GF-D8 (cell line): ENCODE measurements around the gene PROCR.
"Not testable (repeated sequence)": the region's sequence is repeated elsewhere in the genome, so short reads cannot be mapped to it uniquely, and the experiment has no call there.

ENCODE experiments used
- DNase-seq: peaks from one replicate; lab custom pipeline; 2025; lab: John Stamatoyannopoulos, UW

PROCR gene

DNA sequence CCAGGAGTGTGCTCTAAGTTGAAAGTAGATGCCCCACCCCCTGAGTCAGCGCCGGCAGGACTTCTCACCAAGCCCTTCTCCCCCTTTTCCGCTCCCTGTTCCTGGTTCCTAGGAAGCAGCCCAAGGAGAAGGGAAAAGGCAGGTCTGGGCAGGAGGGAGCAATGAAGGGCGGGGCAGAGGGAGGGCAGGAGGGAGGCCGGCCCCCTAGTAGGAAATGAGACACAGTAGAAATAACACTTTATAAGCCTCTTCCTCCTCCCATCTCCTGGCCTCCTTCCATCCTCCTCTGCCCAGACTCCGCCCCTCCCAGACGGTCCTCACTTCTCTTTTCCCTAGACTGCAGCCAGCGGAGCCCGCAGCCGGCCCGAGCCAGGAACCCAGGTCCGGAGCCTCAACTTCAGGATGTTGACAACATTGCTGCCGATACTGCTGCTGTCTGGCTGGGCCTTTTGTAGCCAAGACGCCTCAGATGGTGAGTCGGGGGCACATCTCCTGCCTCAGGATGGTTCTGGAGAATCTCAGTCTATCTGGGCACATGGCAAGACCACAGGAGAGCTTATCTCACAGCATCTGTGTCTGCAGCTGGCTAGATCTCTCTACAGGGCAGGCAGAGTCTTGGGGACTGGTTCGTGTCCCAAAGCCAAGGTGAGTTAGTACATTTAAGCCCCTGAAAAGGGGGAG is at the start of gene PROCR:
Gene PROCR, plus strand, starts transcription at position 320 of the 681 bp plus-strand sequence. Its CDS starts 83 bp downstream, at position 403.
- DNase-seq: peak; percentile 75

- DNase-seq: no peak
These were observed 49.0 kb upstream of the PROCR start for GRCh38 chr20:35122756-35123405.

DNA sequence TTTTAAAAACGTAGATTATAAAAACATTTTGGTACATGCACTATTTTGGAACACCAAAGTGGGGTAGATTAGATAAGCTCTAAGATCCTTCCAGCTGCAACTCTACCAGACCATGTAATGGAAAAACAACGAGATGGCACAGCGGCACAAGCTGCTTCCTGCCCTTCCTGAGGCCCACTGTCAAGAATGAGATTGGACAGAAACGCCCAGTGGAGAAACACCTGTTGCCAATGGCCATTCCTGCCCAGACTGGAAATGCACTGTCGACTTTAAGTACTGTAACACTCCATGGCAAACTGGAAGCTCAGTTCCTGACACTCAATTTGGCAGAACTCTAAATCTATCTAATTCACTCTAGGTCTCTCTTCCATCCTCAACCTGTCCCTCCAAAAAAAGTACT is 46.1 kb upstream of the PROCR start:
- no peak for DNase-seq

- no peak for DNase-seq
These were observed 42.2 kb upstream of the PROCR start for GRCh38 chr20:35129647-35130069.

DNA sequence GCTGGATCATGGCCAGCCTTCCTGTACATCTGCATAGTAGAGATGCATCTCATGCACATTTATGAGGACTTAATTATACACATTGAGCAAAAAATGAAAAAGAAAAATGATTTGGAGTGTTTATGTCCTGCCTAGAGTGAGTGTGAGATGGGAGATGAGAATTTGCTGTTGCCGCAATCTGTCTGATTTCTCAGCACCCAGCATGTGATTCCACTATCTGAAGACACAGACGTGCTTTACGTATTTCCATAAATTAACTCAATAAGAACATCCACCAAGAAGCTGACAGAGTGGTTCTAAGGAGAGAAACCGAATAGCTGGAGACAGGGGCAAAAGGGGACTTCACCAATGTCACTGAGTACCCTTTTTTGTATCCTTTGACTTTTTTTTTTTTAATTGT is 39.9 kb upstream of the PROCR start:
- DNase-seq: no peak

- DNase-seq: no peak
These were observed 38.8 kb upstream of the PROCR start for GRCh38 chr20:35133031-35133430.

DNA sequence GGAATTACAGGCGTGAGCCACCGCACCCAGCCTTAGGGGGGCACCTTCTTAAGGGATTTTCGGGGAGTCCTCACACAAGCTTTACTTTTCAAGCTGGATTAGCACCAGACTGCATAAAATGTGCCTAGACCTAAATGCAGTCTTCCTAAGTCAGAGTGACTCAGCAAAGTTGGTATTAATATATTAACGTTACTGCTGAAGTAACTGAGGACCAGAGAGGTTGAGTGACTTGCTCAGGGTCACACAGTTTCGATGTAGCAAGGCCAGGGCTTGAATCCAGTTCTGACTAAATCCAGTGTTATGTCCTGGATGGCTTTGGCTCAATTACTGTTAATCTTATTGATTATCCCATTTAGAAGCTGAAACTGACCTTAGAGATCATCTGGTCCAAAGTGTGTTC is 38.1 kb upstream of the PROCR start:
- DNase-seq: no peak

DNA sequence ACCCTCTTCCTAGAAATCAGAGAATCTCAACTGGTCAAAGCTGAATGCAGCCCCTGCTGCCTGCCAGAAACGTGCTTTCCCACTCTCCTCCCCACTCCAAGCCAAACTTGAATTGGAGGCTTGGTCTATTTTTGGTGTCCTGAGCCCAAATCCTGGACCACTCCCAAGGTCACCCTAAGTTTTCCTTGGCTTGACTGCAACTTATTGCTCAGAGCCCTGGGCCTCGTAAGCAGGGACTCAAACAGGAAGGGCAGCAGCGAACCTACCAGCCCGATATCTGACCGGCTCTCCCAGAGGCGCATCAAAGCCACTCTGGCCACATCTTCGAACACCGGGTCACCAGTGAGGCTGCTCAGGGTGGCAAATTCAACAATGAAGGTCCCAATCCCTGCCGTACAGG is 37.4 kb upstream of the PROCR start:
- DNase-seq: no peak

DNA sequence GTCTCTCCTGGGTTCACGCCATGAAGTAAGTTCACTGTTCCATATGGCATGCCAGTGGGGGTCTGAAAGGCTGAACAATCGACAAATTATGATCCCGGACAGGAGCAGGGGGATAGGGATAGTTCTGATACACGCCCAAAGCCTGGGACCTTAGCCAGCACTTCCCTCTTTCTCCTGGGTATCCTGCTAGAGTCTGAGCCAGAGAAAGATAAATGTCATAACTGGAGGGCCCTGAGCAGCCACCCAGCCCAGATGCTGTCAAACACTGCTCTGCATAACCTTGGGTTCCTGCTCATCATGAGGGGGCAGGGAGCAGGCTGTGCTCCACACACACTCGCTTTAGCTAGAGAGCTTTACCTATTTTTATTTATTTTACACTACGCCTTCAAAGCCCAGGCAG is 37.0 kb upstream of the PROCR start:
- DNase-seq: no peak

DNA sequence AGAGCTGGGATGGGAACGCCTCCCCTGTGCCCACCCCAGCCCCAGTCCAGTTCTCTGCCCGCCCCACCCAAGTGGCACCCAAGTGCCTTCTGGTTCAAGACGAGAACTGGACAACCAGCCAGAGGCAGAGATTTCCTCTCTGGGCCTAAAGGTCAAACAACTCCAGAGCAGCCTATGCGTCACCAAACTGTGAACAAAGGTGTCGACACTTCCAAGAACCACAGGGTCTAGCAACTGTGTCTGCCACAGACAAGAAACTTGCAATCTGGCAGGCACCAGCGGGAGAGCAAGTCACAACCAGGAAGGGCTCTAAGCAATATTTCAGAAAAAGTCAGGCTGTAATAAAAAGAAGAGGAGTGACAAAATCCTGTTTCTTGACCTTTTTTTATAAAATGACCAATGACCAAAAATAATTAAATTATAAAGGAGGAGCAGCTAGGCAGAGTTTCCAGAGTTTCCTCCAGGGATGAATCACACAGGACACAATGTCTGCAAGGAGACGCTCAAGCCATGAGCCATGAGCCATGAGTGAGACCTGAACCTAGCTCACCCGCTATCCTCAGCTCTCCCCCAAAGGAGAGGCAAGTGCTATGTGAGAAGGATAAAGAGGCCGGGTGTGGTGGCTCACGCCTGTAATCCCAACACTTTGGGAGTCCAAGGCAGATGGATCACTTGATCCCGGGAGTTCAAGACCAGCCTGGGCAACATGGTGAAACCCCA is 35.8 kb upstream of the PROCR start:
- no peak for DNase-seq

DNA sequence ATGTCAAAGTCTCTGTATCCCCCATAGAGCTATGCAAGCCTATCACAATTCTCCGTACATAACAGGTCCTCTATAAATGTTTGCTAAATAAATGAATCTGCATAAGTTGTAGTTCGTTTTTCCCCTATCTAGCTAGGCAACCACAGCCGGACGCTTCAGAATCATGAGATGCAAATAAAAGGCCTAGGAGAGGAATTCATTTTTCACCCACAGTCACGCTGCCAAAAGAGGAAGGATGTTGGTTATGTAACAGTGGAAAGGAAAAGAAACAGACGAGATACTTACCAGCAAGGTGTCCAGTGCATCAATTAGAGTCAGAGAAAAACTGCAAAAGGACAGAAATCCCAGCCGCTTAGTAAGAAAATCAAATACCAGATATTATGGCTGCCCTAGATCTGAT is 27.2 kb upstream of the PROCR start:
- DNase-seq: peak; percentile 87

DNA sequence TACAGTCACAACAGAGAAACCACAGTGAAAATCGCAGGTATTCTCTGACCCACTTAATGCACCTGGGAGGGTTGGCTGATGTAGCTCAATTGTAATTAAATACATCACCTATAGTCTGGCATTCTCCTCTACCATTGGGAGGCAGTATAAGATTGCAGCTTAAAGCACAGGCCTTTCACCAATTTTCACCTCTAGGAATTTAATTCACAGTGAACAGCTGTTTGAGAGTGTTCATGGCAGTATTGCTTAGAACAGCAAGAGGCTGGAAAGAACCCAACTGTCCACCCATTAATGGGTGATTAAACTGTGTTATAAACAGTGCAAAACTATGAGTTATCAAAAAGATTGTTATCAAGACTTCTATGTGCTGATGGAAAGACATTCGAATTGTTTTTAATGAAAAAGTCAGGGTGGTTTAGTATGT is 26.7 kb upstream of the PROCR start:
- DNase-seq: no peak

GRCh38 chr20:35146299-35146919 is 25.5 kb upstream of the PROCR start:
- DNase-seq: no peak

GRCh38 chr20:35146920-35147574 is 24.8 kb upstream of the PROCR start, which contains the start of gene EDEM2:
Gene EDEM2 (minus strand): TSS chr20:35147336. CDS start chr20:35147258, 78 bp downstream.
- DNase-seq: peak; percentile 87

GRCh38 chr20:35147575-35148071 is 24.2 kb upstream of the PROCR start:
- peak; percentile 65 for DNase-seq

DNA sequence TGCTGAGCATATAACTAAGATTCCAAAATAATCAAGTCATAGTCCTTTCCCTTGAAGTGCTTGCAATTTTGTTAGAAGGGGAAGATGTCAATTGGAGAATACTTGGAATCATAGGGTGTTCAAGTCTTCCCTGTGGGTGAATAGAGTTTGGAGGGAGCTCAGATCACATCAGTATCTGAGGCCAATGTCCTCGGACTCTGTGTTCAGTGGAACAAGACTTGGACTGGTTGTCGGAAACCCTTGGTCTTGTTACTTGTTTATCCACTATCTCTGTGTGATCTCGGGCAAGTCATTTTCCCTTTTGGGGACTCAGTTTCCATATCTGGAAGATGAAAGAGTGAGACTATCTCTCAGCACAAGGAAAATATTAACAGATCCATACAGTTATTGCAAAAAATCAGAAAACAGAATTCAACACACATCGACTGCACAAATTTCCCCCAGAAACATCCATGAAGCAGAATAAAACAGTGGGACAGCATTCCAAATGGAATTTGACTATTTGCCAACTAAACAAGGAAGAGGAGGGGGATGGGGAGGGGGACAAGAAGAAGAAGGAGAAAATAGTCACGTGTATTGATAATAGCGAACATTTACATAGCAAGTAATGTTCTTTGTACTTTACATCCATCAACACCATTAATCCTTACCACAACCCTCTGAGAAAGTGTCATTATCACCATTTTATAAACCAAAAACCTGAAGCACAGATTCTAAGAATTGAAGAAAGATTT is 20.9 kb upstream of the PROCR start:
- DNase-seq: no peak

DNA sequence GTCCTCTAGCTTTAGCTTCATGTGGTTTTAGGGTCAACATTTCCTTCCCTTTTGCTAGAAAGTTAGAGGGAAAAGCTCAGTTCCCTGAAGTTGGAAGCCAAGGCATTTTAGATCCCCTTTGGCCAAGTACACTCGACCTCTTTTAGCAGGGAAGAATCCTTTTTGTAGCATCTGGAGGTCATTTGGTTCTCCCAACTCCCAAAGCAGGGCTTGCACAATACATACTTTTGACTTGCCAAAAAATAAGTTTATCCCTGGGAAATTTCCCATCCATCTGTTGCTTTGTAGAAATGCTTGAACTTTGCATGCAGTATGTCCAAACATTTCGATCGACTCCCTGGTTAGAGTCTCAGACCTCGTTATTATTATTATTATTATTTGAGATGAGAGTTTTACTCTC is 20.1 kb upstream of the PROCR start:
- DNase-seq: no peak

GRCh38 chr20:35155936-35156335 is 15.9 kb upstream of the PROCR start:
- DNase-seq: no peak

DNA sequence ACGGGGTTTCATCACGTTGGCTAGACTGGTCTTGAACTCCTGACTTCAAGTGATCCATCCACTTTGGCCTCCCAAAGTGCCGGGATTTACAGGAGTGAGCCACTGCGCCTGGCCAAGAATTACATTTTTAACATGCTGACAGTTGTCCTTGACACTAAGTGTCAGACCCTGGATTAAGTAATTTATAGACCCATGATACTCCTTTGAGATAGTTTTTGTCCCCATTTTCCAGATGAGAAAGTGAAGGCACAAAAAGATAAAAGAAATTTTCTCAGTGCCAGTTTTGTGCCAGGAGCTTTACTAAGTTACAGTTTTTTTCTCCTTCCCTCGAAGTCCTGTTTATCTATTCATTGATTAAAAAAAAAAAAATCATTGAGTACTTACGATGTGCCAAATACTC is 14.9 kb upstream of the PROCR start:
- no peak for DNase-seq

DNA sequence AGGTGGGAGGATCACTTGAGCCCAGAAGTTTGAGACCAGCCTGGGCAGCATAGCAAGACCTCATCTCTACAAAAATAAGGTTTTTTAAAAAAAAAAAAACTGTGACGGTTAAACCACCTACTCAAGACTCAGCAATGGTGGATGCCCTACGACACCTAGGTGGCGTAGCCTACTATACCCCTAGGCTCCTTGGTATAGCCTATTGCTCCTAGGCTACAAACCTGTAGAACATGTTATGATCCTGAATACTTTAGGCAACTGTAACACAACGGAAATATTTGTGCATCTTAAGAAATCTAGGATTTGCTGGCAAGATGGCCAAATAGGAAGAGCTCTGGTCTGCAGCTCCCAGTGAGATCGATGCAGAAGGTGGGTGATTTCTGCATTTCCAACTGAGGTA is 11.5 kb upstream of the PROCR start:
- DNase-seq: not testable (repeated sequence)

GRCh38 chr20:35164531-35164930 is 7.3 kb upstream of the PROCR start:
- not testable (repeated sequence) for DNase-seq
